SK-N-SH (cell line): ENCODE results near the gene MYO1E.

Experiments used
- CTCF ChIP-seq: fragments of 200-600 bp; sonication (generic); IDR thresholded peaks from 2 replicates; pipeline ENCODE4 v1.6.1; 2017; ENCODE audit warnings: antibody characterized with exemption, mild to moderate bottlenecking, moderate library complexity
- JUND ChIP-seq: IDR thresholded peaks from 2 replicates; pipeline ENCODE4 v1.4.0; 2012
- NFIC ChIP-seq: IDR thresholded peaks from 2 replicates; pipeline ENCODE4 v1.4.0; 2012; ENCODE audit warnings: borderline replicate concordance
- POLR2AphosphoS5 ChIP-seq: IDR thresholded peaks from 2 replicates; pipeline ENCODE4 v1.6.1; 2012; ENCODE audit warnings: low read depth, low read length
- RAD21 ChIP-seq: IDR thresholded peaks from 2 replicates; pipeline ENCODE4 v1.6.1; 2012; ENCODE audit warnings: mild to moderate bottlenecking, low read length
- SIN3A ChIP-seq: IDR thresholded peaks from 2 replicates; pipeline ENCODE4 v1.6.1; 2012; ENCODE audit warnings: low read depth, mild to moderate bottlenecking, low read length, moderate library complexity, borderline replicate concordance
- USF2 ChIP-seq: fragments of 150-350 bp; IDR thresholded peaks from 2 replicates; pipeline ENCODE4 v1.6.1; 2017; ENCODE audit warnings: antibody characterized with exemption, low read length, low read depth, borderline replicate concordance

DNA sequence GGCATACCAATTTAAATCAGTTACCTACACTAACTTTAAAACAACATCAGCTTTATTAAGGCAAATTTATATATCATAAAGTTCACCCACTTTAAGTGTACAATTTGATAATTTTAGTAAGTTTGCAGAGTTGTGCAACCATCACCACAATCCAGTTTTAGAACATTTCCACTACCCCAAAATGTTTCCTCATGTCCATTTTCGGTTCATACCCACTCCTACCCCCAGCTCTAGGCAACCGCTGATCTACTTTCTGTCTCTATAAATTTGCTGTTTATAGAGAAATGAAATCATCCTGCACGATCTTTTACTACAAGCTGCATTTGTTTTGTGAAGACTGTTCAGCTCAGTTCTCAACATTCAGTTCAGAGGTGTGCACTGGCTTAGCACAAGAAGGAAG, 33.8 kb upstream of the MYO1E start:
- TF ChIP-seq CTCF (no peak), JUND (no peak), NFIC (no peak), RAD21 (no peak), SIN3A (no peak), USF2 (no peak), POLR2AphosphoS5 (no peak)
